ENCODE data around the gene AKT3.

DNA sequence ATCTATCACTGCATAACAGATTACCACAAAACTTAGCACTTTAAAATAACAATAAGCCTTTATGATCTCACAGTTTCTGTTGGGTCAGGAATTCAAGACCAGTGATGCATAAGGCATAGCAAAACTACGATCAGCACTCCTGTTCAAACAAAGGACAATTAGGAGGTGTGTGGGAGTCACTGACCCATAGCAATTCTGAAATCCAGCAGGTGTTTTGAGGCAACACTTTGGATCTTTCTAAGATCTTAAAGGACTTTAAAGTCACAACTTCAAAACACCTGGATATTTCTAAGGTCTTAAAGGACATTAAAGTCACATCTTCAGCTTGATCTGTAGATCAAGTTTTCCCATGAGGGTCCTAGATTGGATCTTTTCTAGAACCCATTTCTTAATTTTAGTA is 35.3 kb downstream of the AKT3 start:
- TF ChIP-seq, protein P1, sequence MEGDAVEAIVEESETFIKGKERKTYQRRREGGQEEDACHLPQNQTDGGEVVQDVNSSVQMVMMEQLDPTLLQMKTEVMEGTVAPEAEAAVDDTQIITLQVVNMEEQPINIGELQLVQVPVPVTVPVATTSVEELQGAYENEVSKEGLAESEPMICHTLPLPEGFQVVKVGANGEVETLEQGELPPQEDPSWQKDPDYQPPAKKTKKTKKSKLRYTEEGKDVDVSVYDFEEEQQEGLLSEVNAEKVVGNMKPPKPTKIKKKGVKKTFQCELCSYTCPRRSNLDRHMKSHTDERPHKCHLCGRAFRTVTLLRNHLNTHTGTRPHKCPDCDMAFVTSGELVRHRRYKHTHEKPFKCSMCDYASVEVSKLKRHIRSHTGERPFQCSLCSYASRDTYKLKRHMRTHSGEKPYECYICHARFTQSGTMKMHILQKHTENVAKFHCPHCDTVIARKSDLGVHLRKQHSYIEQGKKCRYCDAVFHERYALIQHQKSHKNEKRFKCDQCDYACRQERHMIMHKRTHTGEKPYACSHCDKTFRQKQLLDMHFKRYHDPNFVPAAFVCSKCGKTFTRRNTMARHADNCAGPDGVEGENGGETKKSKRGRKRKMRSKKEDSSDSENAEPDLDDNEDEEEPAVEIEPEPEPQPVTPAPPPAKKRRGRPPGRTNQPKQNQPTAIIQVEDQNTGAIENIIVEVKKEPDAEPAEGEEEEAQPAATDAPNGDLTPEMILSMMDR (IDR thresholded peaks at IDR 0.05), result no peak
- TF ChIP-seq POLR2A (IDR thresholded peaks at IDR 0.05), result no peak

Measured in heart left ventricle (tissue), 13 donors.